KMS-11 (cell line): ENCODE measurements around the gene GPR153.

Source experiments
- H2AFZ ChIP-seq: fragments of 200-600 bp; sonication (generic); 2 replicates; pipeline ENCODE4 v1.6.1; 2016; ENCODE audit warnings: antibody characterized with exemption, mixed run types, low read depth
- H3K27ac ChIP-seq: fragments of 200-600 bp; sonication (generic); 2 replicates; pipeline ENCODE4 v1.6.1; 2016; ENCODE audit warnings: mild to moderate bottlenecking, mixed run types
- H3K27me3 ChIP-seq: fragments of 200-600 bp; sonication (generic); 2 replicates; pipeline ENCODE4 v1.6.1; 2017; ENCODE audit warnings: mild to moderate bottlenecking, low read depth, mixed run types, moderate library complexity; ENCODE audit not compliant: insufficient read depth
- H3K36me3 ChIP-seq: fragments of 200-600 bp; sonication (generic); 2 replicates; pipeline ENCODE4 v1.6.1; 2017; ENCODE audit warnings: mild to moderate bottlenecking, mixed run types; ENCODE audit not compliant: insufficient read depth
- H3K4me1 ChIP-seq: fragments of 200-600 bp; sonication (generic); 2 replicates; pipeline ENCODE4 v1.6.1; 2016; ENCODE audit warnings: mild to moderate bottlenecking, low read depth, mixed run types; ENCODE audit not compliant: poor library complexity, severe bottlenecking
- H3K4me2 ChIP-seq: fragments of 200-600 bp; sonication (generic); 2 replicates; pipeline ENCODE4 v1.7.0; 2016; ENCODE audit warnings: mild to moderate bottlenecking, mixed run types
- H3K4me3 ChIP-seq: fragments of 200-600 bp; sonication (generic); IDR thresholded peaks from 2 replicates; pipeline ENCODE4 v1.6.1; 2017; ENCODE audit warnings: low read depth, low read length, mixed read lengths; ENCODE audit not compliant: insufficient read depth
- H3K79me2 ChIP-seq: fragments of 200-600 bp; sonication (generic); 2 replicates; pipeline ENCODE4 v1.6.1; 2016; ENCODE audit warnings: low read depth, mixed run types; ENCODE audit not compliant: insufficient read depth
- H3K9ac ChIP-seq: fragments of 200-600 bp; sonication (generic); 2 replicates; pipeline ENCODE4 v1.6.1; 2016; ENCODE audit warnings: mild to moderate bottlenecking, mixed run types
- H4K20me1 ChIP-seq: fragments of 200-600 bp; sonication (generic); 2 replicates; pipeline ENCODE4 v1.6.1; 2016; ENCODE audit warnings: mild to moderate bottlenecking, mixed run types; ENCODE audit not compliant: insufficient read depth
- TF ChIP-seq, protein P1 (sequence below): fragments of 200-600 bp; sonication (generic); conservative IDR thresholded peaks from 2 replicates; pipeline ENCODE4 v1.6.1; 2017; ENCODE audit warnings: low read depth, mild to moderate bottlenecking, antibody characterized with exemption, low read length, moderate library complexity, mixed read lengths

The GPR153 gene

DNA sequence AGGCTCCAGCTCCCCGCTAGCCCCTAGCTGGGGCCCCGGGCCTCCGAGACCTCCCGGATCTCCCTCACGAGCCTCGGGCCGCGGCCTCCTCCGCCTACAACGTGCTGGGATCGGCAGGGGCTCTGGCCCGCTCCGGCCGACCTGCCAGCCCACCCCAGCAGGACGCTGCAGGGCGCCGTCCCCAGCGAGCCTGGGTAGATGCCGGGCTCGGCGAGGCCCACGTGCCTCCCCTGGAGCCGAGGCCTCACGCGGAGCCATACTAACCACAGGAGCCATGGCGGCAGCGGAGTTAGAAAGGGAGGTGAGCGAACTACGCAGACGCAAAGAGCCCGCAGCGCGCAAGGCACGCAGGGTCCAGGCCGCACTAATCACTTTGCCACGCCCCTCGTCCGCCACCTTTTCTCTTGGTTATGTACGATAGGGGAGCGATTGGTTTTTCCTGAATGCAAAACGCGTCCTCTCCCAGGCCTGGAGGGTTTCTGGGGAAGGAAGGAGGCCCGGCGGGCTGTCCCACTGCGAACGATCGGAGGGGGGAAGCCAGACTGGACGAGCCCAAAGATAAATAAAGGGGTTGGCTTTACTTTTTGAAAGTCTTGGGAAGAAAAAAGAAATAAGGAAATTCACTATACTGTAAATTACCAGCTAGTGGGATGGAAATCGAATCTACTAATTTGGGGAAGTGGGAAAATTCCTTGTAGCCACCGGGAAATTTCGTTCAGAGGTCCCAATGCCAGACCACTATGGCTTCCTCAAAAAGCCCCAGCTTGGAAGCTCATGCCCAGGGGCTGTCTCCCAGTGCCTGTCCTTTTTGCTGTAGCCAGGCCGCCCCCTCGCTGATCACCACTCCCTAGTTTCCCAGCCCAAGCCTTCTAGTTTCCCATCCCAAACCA, 61.4 kb downstream of the GPR153 start, which contains the start of gene RPL22:
Gene RPL22, minus strand, starts transcription at position 298 of the 890 bp plus-strand sequence. Its CDS starts 22 bp downstream, at position 276.
- peak within 1 kb of the TSS; percentile 69 for H2AFZ ChIP-seq
- no peaks in the 10 kb centered on the region for H3K27me3 ChIP-seq
- peaks cover 11% of the 10 kb centered on the region; the same call in 1 of the 2 replicates for H4K20me1 ChIP-seq
- TF ChIP-seq, protein P1, sequence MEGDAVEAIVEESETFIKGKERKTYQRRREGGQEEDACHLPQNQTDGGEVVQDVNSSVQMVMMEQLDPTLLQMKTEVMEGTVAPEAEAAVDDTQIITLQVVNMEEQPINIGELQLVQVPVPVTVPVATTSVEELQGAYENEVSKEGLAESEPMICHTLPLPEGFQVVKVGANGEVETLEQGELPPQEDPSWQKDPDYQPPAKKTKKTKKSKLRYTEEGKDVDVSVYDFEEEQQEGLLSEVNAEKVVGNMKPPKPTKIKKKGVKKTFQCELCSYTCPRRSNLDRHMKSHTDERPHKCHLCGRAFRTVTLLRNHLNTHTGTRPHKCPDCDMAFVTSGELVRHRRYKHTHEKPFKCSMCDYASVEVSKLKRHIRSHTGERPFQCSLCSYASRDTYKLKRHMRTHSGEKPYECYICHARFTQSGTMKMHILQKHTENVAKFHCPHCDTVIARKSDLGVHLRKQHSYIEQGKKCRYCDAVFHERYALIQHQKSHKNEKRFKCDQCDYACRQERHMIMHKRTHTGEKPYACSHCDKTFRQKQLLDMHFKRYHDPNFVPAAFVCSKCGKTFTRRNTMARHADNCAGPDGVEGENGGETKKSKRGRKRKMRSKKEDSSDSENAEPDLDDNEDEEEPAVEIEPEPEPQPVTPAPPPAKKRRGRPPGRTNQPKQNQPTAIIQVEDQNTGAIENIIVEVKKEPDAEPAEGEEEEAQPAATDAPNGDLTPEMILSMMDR, result no peak
- peak within 1 kb of the TSS; percentile 98 for H3K4me3 ChIP-seq
- peaks cover 13% of the 10 kb centered on the region; the same call in 1 of the 2 replicates for H3K36me3 ChIP-seq
- H3K27ac ChIP-seq, result peak within 1 kb of the TSS; percentile 76
- H3K79me2 ChIP-seq, result peaks cover 49% of the 10 kb centered on the region
- peaks cover 31% of the 10 kb centered on the region for H3K4me1 ChIP-seq
- H3K9ac ChIP-seq, result peak within 1 kb of the TSS; percentile 96
- peak within 1 kb of the TSS; percentile 93 for H3K4me2 ChIP-seq

DNA sequence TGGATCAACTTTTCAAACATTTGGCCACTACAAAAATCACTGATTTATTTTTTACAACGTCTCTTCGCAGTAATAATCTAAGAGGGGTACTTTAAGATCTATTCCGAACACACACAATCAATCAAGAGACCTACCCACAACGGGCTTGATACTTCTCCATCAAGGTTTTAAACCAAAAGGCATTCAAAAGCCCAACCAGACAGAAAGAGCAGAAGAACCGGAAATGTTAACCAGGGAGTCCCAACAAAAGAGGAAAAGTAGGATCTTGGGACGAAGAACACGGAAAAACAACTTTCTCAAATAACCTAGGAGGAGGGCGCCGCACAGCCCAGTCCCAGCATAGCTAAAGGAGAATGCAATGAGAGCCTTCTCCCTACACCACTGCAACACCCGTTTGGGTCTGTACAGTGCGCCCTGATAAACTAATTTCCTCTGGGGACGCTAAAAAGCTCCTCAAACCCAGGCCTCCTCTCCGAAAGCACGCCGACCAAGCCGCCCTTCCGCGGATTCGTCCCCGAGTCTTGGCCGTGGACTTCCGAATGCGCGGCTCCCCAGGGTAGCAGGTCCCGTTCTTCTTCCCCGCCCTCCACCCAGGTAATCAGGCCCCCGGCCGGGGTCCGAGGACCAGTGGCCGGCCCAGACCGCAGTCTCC, 62.1 kb downstream of the GPR153 start:
- peaks cover 11% of the 10 kb centered on the region; the same call in 1 of the 2 replicates for H4K20me1 ChIP-seq
- peaks cover 31% of the 10 kb centered on the region for H3K4me1 ChIP-seq
- H3K27ac ChIP-seq, result peak overlapping the region; percentile 76
- peaks cover 56% of the 10 kb centered on the region for H3K79me2 ChIP-seq
- TF ChIP-seq, protein P1, result no peak
- H3K36me3 ChIP-seq, result peaks cover 21% of the 10 kb centered on the region; the same call in 1 of the 2 replicates
- H3K27me3 ChIP-seq, result no peaks in the 10 kb centered on the region
- peak overlapping the region; percentile 93 for H3K4me2 ChIP-seq
- H3K9ac ChIP-seq, result peak overlapping the region; percentile 96
- H2AFZ ChIP-seq, result peak overlapping the region; percentile 45; the same call in 1 of the 2 replicates
- peak overlapping the region; percentile 98 for H3K4me3 ChIP-seq

DNA sequence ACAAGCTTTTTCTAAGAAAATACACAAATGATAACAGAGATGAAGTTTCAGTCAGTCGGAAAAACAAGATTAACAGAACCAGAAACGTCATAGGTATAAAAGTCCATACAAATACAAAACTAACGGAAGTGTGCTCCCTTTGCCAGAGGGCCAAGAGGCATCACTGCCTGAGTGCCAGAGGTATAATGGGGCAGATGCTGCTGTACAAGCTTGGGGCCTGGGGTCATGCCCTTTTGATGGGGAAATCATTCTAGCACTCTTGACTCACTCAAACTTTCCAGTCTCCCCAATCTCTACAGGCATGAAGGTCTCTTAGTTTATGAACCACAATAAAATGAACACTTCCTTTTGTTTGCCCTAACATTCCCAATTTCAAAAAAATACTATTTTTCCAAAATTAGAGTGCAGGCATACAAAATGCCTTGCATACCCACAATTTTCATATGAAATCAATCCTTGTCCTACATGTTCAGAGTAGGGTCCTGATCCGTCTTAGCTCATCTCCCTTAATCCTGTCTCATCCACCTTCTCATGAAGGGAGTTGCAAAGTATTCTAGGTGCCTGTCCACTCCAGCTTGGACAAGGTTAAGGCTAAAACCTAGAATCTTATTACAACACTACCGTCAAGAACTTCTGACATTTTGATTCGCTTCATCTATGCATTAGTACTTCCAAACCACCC, 63.0 kb downstream of the GPR153 start:
- peaks cover 15% of the 10 kb centered on the region; the same call in 1 of the 2 replicates for H4K20me1 ChIP-seq
- H3K4me2 ChIP-seq, result peak overlapping the region; percentile 93
- peaks cover 65% of the 10 kb centered on the region for H3K79me2 ChIP-seq
- TF ChIP-seq, protein P1, result no peak
- H3K4me1 ChIP-seq, result peaks cover 31% of the 10 kb centered on the region
- H3K27ac ChIP-seq, result peak overlapping the region; percentile 76; the same call in 1 of the 2 replicates
- H3K27me3 ChIP-seq, result no peaks in the 10 kb centered on the region
- H3K9ac ChIP-seq, result peak overlapping the region; percentile 96; the same call in 1 of the 2 replicates
- H3K36me3 ChIP-seq, result peaks cover 30% of the 10 kb centered on the region; the same call in 1 of the 2 replicates
- peak overlapping the region; percentile 98 for H3K4me3 ChIP-seq
- no peak overlapping the region for H2AFZ ChIP-seq
